ENCODE data around the gene RANGAP1. TPM values are rescaled to one million over a fixed set of nuclear protein-coding genes. Genes with fewer than 3 reads are reported as not detected.

The RANGAP1 gene, protein sequence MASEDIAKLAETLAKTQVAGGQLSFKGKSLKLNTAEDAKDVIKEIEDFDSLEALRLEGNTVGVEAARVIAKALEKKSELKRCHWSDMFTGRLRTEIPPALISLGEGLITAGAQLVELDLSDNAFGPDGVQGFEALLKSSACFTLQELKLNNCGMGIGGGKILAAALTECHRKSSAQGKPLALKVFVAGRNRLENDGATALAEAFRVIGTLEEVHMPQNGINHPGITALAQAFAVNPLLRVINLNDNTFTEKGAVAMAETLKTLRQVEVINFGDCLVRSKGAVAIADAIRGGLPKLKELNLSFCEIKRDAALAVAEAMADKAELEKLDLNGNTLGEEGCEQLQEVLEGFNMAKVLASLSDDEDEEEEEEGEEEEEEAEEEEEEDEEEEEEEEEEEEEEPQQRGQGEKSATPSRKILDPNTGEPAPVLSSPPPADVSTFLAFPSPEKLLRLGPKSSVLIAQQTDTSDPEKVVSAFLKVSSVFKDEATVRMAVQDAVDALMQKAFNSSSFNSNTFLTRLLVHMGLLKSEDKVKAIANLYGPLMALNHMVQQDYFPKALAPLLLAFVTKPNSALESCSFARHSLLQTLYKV
- total RNA-seq: 15.0 TPM
- polyA plus RNA-seq: 41.8 TPM

GRCh38 chr22:41285820-41286638, at the start of gene RANGAP1:
TSS of gene RANGAP1 (minus strand) at chr22:41286187. CDS start at chr22:41281044, 5,143 bp downstream.
- Histone ChIP-seq H3K27ac (ENCODE audit: low read depth) (peak within 1 kb of the TSS; percentile 75), H3K4me3 (ENCODE audit: low read depth, low read length) (peak within 1 kb of the TSS; percentile 78), H3K36me3 (ENCODE audit: insufficient read depth) (no peaks in the 10 kb centered on the region), H3K4me1 (ENCODE audit: insufficient read depth) (no peaks in the 10 kb centered on the region)
- under 1% methylated on average over 77 of the region's 77 CpGs for WGBS
- DNase-seq (ENCODE audit: extremely low spot score): peak; percentile 98

DNA sequence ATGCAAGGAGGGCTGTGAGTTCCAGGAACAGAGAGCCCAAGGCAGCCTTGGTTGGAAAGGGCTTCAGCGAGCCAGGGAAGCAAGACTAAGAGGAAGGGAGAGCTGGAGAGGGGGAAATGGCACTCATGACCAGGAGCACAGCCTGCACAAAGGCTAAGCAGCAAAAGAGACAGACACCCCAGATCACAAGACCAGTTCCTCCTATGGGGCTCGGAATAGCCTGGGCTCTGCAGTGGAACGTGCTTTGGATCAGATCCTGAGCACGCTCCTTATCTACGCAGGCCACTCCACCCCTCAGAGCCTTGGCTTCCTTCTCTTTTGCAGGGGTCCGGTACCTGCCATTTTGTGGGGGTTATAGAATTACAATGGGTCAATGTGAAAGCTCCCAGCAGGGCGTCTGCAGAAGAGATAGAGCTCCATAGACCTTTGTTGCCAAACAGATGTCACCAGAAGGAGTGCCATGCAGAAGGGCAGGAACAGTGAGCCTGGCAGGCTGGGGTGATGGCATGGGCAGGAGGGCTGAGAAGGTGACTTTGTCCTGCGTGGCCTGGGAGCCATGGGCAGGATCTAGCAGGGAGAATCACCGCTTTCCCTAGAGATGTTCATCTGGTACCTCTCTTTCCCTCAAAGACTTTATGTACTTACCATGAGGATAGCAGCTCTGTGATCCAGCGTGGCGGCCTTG, 49.1 kb upstream of the RANGAP1 start:
- WGBS: 97% methylated on average over 11 of the region's 11 CpGs
- no peak overlapping the region for H3K27ac ChIP-seq (ENCODE audit: low read depth)
- no peak overlapping the region for H3K4me3 ChIP-seq (ENCODE audit: low read depth, low read length)
- H3K36me3 ChIP-seq (ENCODE audit: insufficient read depth): peaks cover 3% of the 10 kb centered on the region
- H3K4me1 ChIP-seq (ENCODE audit: insufficient read depth): no peaks in the 10 kb centered on the region
- no peak for DNase-seq (ENCODE audit: extremely low spot score)

DNA sequence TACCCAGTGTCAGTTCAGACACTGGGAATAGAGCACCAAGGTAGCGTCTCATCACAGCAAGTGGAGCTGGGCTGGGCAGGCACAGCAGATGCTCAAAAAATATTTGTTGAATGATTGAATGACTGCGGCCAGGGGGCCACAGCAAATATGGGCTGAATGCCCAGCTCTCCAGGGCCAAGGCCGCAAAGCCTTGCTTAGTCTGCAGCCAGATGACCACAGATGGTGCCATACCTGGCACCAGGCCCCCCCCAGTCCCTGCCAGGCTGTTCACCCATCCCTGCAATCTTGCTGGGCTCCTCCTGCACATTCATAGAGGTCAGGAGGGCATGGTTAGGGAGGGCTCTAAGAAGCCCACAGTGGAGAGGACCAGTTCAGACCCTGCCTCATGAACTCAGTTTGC, 48.2 kb upstream of the RANGAP1 start:
- Histone ChIP-seq H3K4me3 (ENCODE audit: low read depth, low read length) (no peak overlapping the region), H3K27ac (ENCODE audit: low read depth) (no peak overlapping the region), H3K4me1 (ENCODE audit: insufficient read depth) (no peaks in the 10 kb centered on the region), H3K36me3 (ENCODE audit: insufficient read depth) (peaks cover 5% of the 10 kb centered on the region)
- DNase-seq (ENCODE audit: extremely low spot score): no peak
- 92% methylated on average over 3 of the region's 3 CpGs for WGBS

GRCh38 chr22:41333806-41334205, 47.8 kb upstream of the RANGAP1 start:
- H3K4me3 ChIP-seq (ENCODE audit: low read depth, low read length): no peak overlapping the region
- no peak overlapping the region for H3K27ac ChIP-seq (ENCODE audit: low read depth)
- DNase-seq (ENCODE audit: extremely low spot score): no peak
- H3K4me1 ChIP-seq (ENCODE audit: insufficient read depth): no peaks in the 10 kb centered on the region
- peaks cover 5% of the 10 kb centered on the region for H3K36me3 ChIP-seq (ENCODE audit: insufficient read depth)
- 95% methylated on average over 3 of the region's 3 CpGs for WGBS

DNA sequence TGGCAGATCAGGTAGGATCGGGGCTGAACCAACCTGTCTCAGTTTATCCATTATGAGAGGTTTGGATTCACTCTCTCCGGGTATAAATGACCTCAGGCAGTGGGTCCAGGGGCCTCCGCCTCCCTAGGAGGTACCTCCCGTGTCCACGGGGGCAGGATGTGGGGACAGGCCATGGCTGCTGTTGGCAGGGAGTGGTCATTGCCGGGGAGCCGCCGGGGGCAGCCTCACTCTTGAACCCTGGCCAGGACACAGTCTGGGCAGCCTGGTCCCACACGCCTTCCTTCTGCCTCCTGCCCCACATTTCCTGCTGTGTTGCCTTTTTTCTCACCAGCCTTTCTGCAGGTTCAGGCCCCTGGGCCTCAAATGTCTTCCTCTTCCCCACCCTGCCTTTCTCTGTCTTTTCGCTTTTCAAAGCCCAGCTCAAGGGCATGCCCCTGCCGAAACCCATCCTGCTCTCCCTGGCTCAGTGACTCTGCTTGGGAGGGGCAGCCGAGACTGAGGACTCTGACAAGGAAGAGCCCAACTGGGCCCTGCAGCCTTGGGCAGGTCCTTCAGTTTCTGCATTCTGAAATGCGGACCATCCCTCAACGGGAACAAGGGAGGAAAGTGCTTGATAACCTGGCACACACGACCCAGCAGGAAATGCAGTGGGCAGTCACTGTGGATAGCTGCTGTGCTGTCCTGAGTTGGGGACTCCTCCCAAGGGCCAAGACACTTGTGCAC, 46.4 kb upstream of the RANGAP1 start:
- WGBS: 91% methylated on average over 15 of the region's 15 CpGs
- Histone ChIP-seq H3K4me3 (ENCODE audit: low read depth, low read length) (no peak overlapping the region), H3K27ac (ENCODE audit: low read depth) (no peak overlapping the region), H3K4me1 (ENCODE audit: insufficient read depth) (no peaks in the 10 kb centered on the region), H3K36me3 (ENCODE audit: insufficient read depth) (peaks cover 6% of the 10 kb centered on the region)
- no peak for DNase-seq (ENCODE audit: extremely low spot score)

DNA sequence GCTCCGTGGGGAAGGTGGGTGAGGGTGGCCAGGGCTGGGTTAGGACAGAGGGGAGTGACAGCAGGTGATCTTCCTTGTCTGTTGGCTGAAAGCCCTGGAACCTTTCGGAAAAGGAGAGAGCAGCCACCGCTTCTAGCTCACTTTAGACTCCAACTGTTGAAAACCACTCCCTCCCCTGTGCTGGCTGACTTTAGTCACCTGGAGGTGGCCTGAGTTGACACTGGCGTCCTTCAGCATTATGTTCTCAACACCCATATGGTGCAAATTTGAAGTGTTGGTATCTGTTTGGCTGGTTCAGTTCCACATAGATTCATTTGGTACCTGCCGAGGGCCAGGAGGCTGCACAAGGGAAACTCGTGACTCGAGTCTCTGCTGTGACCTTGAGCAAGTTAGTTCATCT, 44.2 kb upstream of the RANGAP1 start:
- DNase-seq (ENCODE audit: extremely low spot score): no peak
- H3K4me1 ChIP-seq (ENCODE audit: insufficient read depth): no peaks in the 10 kb centered on the region
- H3K36me3 ChIP-seq (ENCODE audit: insufficient read depth): peaks cover 10% of the 10 kb centered on the region
- H3K27ac ChIP-seq (ENCODE audit: low read depth): no peak overlapping the region
- WGBS: 96% methylated on average over 7 of the region's 7 CpGs
- H3K4me3 ChIP-seq (ENCODE audit: low read depth, low read length): no peak overlapping the region

DNA sequence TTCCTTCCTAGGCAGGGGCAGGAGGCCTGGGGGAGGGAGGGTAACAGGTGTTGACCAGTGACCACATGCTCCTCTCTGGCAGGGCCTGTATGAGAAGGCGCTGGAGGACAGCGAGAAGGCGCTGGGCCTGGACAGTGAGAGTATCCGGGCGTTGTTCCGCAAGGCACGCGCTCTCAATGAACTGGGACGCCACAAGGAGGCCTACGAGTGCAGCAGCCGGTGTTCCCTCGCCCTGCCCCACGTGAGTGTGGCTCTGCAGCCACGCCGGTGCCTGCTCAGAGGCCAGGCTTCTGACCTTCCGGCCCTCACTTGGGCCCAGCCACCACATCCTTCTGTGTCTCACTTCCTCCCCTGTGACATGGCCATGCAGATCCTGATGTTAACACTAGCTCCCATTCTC, 41.1 kb upstream of the RANGAP1 start:
- 89% methylated on average over 16 of the region's 16 CpGs for WGBS
- Histone ChIP-seq H3K4me1 (ENCODE audit: insufficient read depth) (no peaks in the 10 kb centered on the region), H3K36me3 (ENCODE audit: insufficient read depth) (peaks cover 12% of the 10 kb centered on the region), H3K27ac (ENCODE audit: low read depth) (no peak overlapping the region), H3K4me3 (ENCODE audit: low read depth, low read length) (no peak overlapping the region)
- no peak for DNase-seq (ENCODE audit: extremely low spot score)

- no peaks in the 10 kb centered on the region for H3K4me1 ChIP-seq (ENCODE audit: insufficient read depth)
- DNase-seq (ENCODE audit: extremely low spot score): no peak
- no peak overlapping the region for H3K27ac ChIP-seq (ENCODE audit: low read depth)
- 93% methylated on average over 5 of the region's 5 CpGs for WGBS
- H3K36me3 ChIP-seq (ENCODE audit: insufficient read depth): peaks cover 10% of the 10 kb centered on the region
- H3K4me3 ChIP-seq (ENCODE audit: low read depth, low read length): no peak overlapping the region
Measured at GRCh38 chr22:41324821-41325528, 39.0 kb upstream of the RANGAP1 start.

DNA sequence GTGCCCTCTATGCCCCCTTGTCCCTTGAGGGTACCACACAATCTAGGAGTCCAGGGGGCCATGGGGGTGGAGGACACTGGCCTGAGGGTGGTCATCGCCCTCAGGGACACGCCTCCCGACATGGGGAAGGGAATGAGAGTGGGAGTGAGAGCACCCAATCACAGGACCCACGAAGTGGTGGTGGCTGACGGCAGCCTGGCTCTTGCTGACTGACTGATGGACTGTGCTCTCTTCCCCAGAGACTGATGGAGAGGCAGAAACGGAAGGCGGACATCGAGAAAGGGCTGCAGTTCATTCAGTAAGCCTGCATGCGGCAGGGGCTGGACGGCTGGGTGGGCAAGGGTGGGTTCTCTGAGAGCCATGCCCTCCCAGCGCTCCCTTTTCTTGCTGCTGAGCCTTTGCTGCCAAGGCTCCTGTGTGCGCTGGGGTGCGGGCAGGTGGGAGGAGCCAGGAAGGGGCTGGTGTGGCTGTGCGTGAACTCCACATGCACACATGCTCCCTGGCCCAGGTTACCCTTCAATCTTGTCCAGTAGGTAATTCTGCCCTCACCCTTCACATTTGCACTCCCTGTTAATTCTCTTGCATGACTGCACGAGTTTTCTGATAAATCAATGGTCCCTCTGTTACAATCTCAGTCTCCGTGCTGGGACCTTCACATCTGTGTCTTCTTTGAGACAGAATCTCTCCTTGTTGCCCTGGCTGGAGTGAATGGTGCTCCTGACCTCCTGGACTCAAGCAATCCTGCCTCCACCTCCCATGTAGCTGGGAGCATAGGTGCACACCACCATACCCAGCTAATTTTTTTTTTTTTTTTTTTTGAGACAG, 34.6 kb upstream of the RANGAP1 start:
- WGBS: 91% methylated on average over 16 of the region's 16 CpGs
- Histone ChIP-seq H3K4me3 (ENCODE audit: low read depth, low read length) (no peak overlapping the region), H3K36me3 (ENCODE audit: insufficient read depth) (peaks cover 3% of the 10 kb centered on the region), H3K4me1 (ENCODE audit: insufficient read depth) (no peaks in the 10 kb centered on the region), H3K27ac (ENCODE audit: low read depth) (no peak overlapping the region)
- DNase-seq (ENCODE audit: extremely low spot score): no peak

GRCh38 chr22:41315586-41315985, 29.6 kb upstream of the RANGAP1 start:
- Histone ChIP-seq H3K4me3 (ENCODE audit: low read depth, low read length) (no peak overlapping the region), H3K36me3 (ENCODE audit: insufficient read depth) (no peaks in the 10 kb centered on the region), H3K27ac (ENCODE audit: low read depth) (no peak overlapping the region), H3K4me1 (ENCODE audit: insufficient read depth) (no peaks in the 10 kb centered on the region)
- no peak for DNase-seq (ENCODE audit: extremely low spot score)
- WGBS: 65% methylated on average over 1 of the region's 1 CpG

GRCh38 chr22:41314821-41315220, 28.8 kb upstream of the RANGAP1 start:
- 97% methylated on average over 8 of the region's 8 CpGs for WGBS
- no peak overlapping the region for H3K4me3 ChIP-seq (ENCODE audit: low read depth, low read length)
- no peak for DNase-seq (ENCODE audit: extremely low spot score)
- H3K36me3 ChIP-seq (ENCODE audit: insufficient read depth): no peaks in the 10 kb centered on the region
- no peak overlapping the region for H3K27ac ChIP-seq (ENCODE audit: low read depth)
- no peaks in the 10 kb centered on the region for H3K4me1 ChIP-seq (ENCODE audit: insufficient read depth)

DNA sequence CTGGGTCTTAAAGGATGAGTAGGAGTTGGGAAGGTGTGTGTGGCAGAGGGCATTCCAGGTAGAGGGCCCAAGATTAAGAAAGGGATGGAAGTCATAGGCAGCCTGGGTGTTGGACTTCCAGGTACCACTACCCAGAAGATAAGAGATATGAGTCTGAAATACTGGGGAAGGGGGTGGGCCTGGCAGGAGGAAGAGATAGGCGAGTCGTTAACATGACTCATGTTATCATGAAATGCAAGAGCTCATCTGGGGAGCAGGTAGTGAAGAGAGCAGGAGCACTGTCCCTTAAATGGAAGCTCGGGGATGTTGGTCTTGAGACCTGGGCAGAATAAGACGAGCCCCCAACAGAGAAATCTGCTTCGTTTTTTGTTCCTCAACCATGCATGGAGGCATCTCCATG, 25.5 kb upstream of the RANGAP1 start:
- Histone ChIP-seq H3K4me3 (ENCODE audit: low read depth, low read length) (no peak overlapping the region), H3K36me3 (ENCODE audit: insufficient read depth) (no peaks in the 10 kb centered on the region), H3K27ac (ENCODE audit: low read depth) (no peak overlapping the region), H3K4me1 (ENCODE audit: insufficient read depth) (no peaks in the 10 kb centered on the region)
- no peak for DNase-seq (ENCODE audit: extremely low spot score)
- WGBS: 91% methylated on average over 5 of the region's 5 CpGs

Measured in urinary bladder (tissue), 4 donors.